HCT116 (cell line): ENCODE results near the gene TLK2.
"Not testable (repeated sequence)": the region's sequence is repeated elsewhere in the genome, so short reads cannot be mapped to it uniquely, and the experiment has no call there.

Experiments
- EZH2 ChIP-seq: fragments of 200-600 bp; sonication (generic); IDR thresholded peaks from 2 replicates; pipeline ENCODE4 v1.6.1; 2017; ENCODE audit warnings: antibody characterized with exemption, mixed run types
- RAD21 ChIP-seq: IDR thresholded peaks from 2 replicates; pipeline ENCODE4 v1.6.1; 2012; ENCODE audit warnings: low read depth, mild to moderate bottlenecking
- SP1 ChIP-seq: IDR thresholded peaks from 2 replicates; pipeline ENCODE4 v1.6.1; 2012; ENCODE audit warnings: low read depth
- SRF ChIP-seq: IDR thresholded peaks from 2 replicates; pipeline ENCODE4 v1.6.1; 2012; ENCODE audit warnings: low read depth
- TF ChIP-seq, protein P1 (sequence below), 3 experiments: fragments of 200-600 bp in 1 of 3; sonication (generic) in 1 of 3; IDR thresholded peaks in 2 of 3; conservative IDR thresholded peaks in 1 of 3; 2 replicates each; pipeline ENCODE4 v1.5.1; 2012 to 2017; ENCODE audit warnings: low read depth in 2 of 3, low read length in 2 of 3, antibody characterized with exemption in 1 of 3, borderline replicate concordance in 1 of 3, control low read depth in 1 of 3, mild to moderate bottlenecking in 1 of 3, mixed read lengths in 1 of 3, mixed run types in 1 of 3, moderate library complexity in 1 of 3; ENCODE audit not compliant: insufficient read depth in 1 of 3

DNA sequence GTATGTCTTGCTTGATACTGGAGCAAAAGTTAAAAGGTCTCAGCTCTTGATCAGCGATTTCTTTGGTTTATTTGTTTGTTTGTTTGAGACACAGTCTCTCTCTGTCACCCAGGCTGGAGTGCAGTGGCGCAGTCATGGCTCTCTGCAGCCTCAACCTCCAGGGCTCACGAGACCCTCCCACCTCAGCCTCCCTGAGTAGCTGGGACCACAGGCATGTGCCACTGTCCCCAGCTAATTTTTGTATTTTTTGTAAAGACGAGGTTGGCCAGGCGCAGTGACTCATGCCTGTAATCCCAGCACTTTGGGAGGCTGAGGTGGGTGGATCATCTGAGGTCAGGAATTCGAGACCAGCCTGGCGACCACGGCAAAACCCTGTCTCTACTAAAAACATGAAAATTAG lies 20.2 kb downstream of the TLK2 start:
- TF ChIP-seq, protein P1, sequence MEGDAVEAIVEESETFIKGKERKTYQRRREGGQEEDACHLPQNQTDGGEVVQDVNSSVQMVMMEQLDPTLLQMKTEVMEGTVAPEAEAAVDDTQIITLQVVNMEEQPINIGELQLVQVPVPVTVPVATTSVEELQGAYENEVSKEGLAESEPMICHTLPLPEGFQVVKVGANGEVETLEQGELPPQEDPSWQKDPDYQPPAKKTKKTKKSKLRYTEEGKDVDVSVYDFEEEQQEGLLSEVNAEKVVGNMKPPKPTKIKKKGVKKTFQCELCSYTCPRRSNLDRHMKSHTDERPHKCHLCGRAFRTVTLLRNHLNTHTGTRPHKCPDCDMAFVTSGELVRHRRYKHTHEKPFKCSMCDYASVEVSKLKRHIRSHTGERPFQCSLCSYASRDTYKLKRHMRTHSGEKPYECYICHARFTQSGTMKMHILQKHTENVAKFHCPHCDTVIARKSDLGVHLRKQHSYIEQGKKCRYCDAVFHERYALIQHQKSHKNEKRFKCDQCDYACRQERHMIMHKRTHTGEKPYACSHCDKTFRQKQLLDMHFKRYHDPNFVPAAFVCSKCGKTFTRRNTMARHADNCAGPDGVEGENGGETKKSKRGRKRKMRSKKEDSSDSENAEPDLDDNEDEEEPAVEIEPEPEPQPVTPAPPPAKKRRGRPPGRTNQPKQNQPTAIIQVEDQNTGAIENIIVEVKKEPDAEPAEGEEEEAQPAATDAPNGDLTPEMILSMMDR (IDR thresholded peaks at IDR 0.05 in 2 of 3, conservative IDR thresholded peaks at IDR 0.05 in 1 of 3; ENCODE audit: borderline replicate concordance in 1 of 3, insufficient read depth in 1 of 3, low read depth in 2 of 3, low read length in 2 of 3): not testable (repeated sequence)
- TF ChIP-seq SP1, SRF, EZH2, RAD21: not testable (repeated sequence)
